HG02870 (cell line): Measurements from ENCODE around the gene STX8.

Source experiments
- ATAC-seq: cut with Tn5 transposase; IDR thresholded peaks from one replicate; pipeline ENCODE4 v1.9.1; 2021; ENCODE audit warnings: mild to moderate bottlenecking, moderate library complexity; ENCODE audit not compliant: unreplicated experiment

STX8 gene

DNA sequence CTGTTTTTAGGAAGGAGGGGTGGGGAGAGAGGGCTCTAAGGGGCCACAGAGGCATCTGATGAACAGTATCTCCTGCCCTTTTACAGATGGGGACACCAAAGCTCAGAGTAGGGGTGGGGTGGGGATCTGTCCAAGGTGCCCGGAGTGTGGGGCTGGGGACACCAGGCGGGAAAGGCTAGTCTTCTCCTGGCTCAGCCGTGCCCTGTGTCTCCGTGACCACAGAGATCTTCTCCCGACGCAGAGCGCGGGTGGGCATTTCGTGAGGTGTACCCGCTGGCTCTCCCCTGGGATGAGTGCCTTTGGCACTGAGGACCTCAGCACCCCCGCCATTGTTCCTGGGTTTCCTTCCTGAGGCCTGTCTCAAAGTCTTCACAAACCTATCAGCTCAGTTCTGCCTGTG is 344.8 kb downstream of the STX8 start:
- no peak for ATAC-seq

DNA sequence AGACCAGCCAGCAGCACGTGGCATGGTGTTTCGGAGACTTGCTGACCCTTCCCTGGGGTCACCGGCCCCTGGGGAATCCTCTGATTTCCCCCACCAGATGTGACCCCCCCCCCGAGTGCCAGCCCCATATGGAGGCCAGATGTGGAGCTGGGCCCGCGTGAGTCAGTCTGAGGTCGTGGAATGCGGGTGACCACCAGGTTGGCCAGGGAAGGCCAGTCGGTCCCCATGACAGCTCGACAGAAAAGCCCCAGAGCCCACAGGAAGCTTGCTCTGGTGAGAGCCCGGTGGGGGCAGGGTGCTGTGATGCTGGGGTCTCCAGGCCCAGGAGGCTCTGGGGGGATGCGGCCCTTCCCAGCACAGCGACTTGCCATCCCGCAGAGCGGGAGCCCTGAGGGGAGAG is 345.3 kb downstream of the STX8 start:
- no peak for ATAC-seq

GRCh38 chr17:9229826-9230201 is 345.8 kb downstream of the STX8 start:
- no peak for ATAC-seq

- no peak for ATAC-seq
Measured at GRCh38 chr17:9229160-9229825, 346.3 kb downstream of the STX8 start.

- no peak for ATAC-seq
Measured at GRCh38 chr17:9228408-9229159, 347.0 kb downstream of the STX8 start.

DNA sequence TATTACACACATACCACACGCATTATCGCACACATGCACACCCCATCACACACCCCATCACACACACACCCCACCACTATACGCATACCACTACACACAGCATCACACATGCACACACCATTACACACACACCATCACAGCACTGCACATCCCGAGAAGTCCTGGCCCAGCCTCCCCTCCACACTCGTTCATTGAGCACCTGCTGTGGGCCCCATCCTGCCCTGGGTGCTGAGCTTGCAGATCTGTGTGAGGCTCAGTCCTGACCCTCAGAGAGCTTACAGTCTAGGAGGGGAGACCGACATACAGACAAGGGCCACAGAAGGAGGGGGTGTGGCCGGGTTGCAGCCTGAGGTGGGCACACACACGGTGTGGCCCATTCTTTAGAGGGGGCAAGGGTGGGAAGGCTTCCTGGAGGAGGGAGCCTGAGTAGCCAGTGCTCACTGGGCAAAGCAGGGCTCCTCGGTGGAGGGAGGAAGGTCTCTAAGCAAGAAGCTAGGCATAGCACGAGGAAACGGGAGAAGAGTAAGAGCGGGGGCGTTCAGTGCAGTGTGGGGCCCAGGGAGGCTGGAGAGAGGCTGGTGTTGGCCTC is 347.7 kb downstream of the STX8 start:
- ATAC-seq = no peak

DNA sequence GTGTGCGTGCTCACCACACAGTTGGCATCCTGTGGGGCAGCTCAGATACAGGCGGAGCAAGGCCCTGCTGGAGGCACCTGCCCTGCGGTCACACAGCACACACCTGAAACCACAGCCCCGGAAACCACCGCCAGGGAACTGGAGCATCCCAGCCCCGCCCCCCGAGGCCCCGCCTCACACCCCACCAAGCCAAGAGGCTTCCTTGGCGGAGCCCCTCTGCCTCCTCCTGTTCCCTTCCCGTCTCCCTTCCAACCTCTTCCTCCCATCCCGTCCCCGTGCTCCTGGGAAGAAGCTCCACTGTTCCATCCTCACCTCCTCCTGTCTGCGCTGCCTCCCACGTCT is 348.9 kb downstream of the STX8 start:
- ATAC-seq = no peak

DNA sequence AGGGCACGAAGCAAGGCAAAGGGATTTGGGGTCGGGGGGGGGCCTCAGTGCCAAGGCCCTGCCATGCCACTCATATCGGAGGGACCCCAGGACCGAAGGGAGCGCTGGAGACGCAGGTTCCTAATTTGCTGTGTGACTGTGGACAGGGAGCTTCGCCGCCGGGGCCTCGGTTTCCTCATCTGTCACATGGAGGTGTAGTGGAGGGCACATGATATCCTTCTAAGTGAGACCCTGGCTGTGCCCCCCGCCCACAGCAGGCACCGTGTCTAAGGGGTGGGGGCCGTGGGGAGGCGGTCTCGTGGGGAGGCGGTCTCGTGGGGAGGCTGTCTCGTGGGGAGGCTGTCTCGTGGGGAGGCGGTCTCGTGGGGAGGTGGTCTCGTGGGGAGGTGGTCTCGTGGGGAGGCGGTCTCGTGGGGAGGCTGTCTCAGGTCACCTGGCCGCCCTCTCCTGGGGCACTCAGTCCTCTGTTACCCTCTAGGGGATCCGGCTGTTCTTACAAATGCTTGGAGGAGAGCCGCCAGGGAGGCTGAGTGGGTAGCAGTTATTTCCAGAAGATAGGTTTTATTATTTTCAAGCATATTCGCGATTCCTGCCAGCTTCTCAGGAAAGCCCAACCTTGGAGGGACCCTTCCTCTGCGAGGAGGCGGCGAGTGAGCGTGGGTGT is 349.4 kb downstream of the STX8 start:
- no peak for ATAC-seq

GRCh38 chr17:9225305-9226101 is 350.1 kb downstream of the STX8 start:
- no peak for ATAC-seq

DNA sequence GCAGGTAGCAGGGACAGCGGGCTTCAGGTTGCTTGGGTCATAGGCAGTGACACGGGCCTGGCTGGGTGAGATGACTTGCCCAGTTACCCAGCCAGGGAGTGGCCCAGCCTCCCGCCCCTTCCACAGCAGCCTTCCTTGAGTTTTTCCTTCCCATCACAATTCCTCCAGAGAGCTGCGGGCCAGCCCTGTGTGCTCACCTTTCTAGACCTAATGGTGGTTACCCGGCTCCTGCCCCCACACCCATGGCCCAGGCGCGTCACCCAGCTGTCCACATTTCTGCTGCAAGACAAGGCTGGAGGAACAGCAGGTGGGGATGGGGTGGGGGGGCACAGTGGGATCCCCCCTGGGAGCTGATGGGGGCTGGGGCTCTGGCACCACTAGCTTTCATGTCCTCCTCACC is 351.1 kb downstream of the STX8 start:
- ATAC-seq = no peak

GRCh38 chr17:9223531-9223930 is 352.1 kb downstream of the STX8 start:
- ATAC-seq = no peak

GRCh38 chr17:9221922-9222180 is 353.8 kb downstream of the STX8 start:
- no peak for ATAC-seq

GRCh38 chr17:9221147-9221921 is 354.3 kb downstream of the STX8 start:
- ATAC-seq = no peak

GRCh38 chr17:9220398-9221146 is 355.0 kb downstream of the STX8 start:
- no peak for ATAC-seq

- ATAC-seq = no peak
Measured at GRCh38 chr17:9219631-9220397, 355.8 kb downstream of the STX8 start.

- ATAC-seq = no peak
Measured at GRCh38 chr17:9218911-9219310, 356.7 kb downstream of the STX8 start.

DNA sequence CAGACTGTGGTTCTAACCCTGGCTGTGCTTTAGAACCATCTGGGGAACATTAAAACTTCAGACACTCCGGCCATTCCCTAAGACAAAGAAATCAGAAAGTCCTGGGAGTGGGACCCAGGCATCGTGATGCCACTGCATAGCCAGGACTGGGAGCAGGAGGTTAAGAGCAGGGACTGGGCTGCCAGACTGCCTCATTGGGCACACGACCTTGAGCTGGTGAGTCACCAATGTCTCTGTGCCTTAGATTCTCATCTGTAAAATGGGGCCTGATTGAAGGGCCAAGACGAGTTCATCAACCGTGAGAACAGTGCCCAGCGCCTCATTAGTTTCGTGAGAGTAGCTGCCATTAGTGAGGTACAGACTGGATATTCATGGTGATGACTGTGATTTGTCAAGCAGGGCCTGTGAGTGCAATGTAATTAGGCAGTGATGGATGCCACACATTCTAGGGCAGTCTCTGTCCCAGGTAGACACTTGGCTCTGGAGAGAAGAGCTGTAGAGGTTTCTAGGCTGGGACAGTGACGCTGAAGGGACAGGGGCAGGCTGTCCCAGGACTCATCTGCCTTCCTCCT is 357.5 kb downstream of the STX8 start:
- no peak for ATAC-seq

- ATAC-seq = no peak
Measured at GRCh38 chr17:9217151-9218056, 358.2 kb downstream of the STX8 start.
